ENCODE data around the gene CNIH4.

CNIH4 gene

GRCh38 chr1:224380003-224380402 lies 23.3 kb downstream of the CNIH4 start:
- H3K4me3 ChIP-seq (ENCODE audit: low read length): no peak overlapping the region
- H3K4me1 ChIP-seq (ENCODE audit: control insufficient read depth, insufficient read depth, low read length): peaks cover 24% of the 10 kb centered on the region
- no peak overlapping the region for H3K9ac ChIP-seq (ENCODE audit: low read length)
- H3K27me3 ChIP-seq (replicated peaks; ENCODE audit: control insufficient read depth, insufficient read depth, low read length): no peaks in the 10 kb centered on the region
- H3K9me3 ChIP-seq (ENCODE audit: control insufficient read depth, low read length): no peaks in the 10 kb centered on the region
- peaks cover 51% of the 10 kb centered on the region for H3K36me3 ChIP-seq (ENCODE audit: control insufficient read depth, insufficient read depth, low read length, severe bottlenecking)
- DNase-seq (ENCODE audit: low read depth): no peak

- no peak overlapping the region for H3K9ac ChIP-seq (ENCODE audit: low read length)
- H3K9me3 ChIP-seq (ENCODE audit: control insufficient read depth, low read length): no peaks in the 10 kb centered on the region
- no peak for DNase-seq (ENCODE audit: low read depth)
- H3K4me3 ChIP-seq (ENCODE audit: low read length): no peak overlapping the region
- H3K4me1 ChIP-seq (ENCODE audit: control insufficient read depth, insufficient read depth, low read length): peaks cover 22% of the 10 kb centered on the region
- H3K36me3 ChIP-seq (ENCODE audit: control insufficient read depth, insufficient read depth, low read length, severe bottlenecking): peaks cover 48% of the 10 kb centered on the region
- H3K27me3 ChIP-seq (replicated peaks; ENCODE audit: control insufficient read depth, insufficient read depth, low read length): no peaks in the 10 kb centered on the region
These were observed 25.3 kb downstream of the CNIH4 start for GRCh38 chr1:224381880-224382548.

GRCh38 chr1:224383218-224383617 lies 26.5 kb downstream of the CNIH4 start:
- H3K9ac ChIP-seq (ENCODE audit: low read length): no peak overlapping the region
- H3K9me3 ChIP-seq (ENCODE audit: control insufficient read depth, low read length): no peaks in the 10 kb centered on the region
- no peaks in the 10 kb centered on the region for H3K27me3 ChIP-seq (replicated peaks; ENCODE audit: control insufficient read depth, insufficient read depth, low read length)
- H3K4me1 ChIP-seq (ENCODE audit: control insufficient read depth, insufficient read depth, low read length): peaks cover 22% of the 10 kb centered on the region
- peaks cover 57% of the 10 kb centered on the region for H3K36me3 ChIP-seq (ENCODE audit: control insufficient read depth, insufficient read depth, low read length, severe bottlenecking)
- no peak overlapping the region for H3K4me3 ChIP-seq (ENCODE audit: low read length)
- no peak for DNase-seq (ENCODE audit: low read depth)

GRCh38 chr1:224387302-224387912 lies 30.7 kb downstream of the CNIH4 start:
- Histone ChIP-seq H3K9ac (ENCODE audit: low read length) (no peak overlapping the region), H3K9me3 (ENCODE audit: control insufficient read depth, low read length) (no peaks in the 10 kb centered on the region), H3K36me3 (ENCODE audit: control insufficient read depth, insufficient read depth, low read length, severe bottlenecking) (peaks cover 78% of the 10 kb centered on the region), H3K4me3 (ENCODE audit: low read length) (no peak overlapping the region), H3K4me1 (ENCODE audit: control insufficient read depth, insufficient read depth, low read length) (peaks cover 21% of the 10 kb centered on the region), H3K27me3 (replicated peaks; ENCODE audit: control insufficient read depth, insufficient read depth, low read length) (no peaks in the 10 kb centered on the region)
- DNase-seq (ENCODE audit: low read depth): no peak

- DNase-seq (ENCODE audit: low read depth): no peak
- no peaks in the 10 kb centered on the region for H3K9me3 ChIP-seq (ENCODE audit: control insufficient read depth, low read length)
- H3K27me3 ChIP-seq (replicated peaks; ENCODE audit: control insufficient read depth, insufficient read depth, low read length): no peaks in the 10 kb centered on the region
- H3K9ac ChIP-seq (ENCODE audit: low read length): no peak overlapping the region
- peaks cover 21% of the 10 kb centered on the region for H3K4me1 ChIP-seq (ENCODE audit: control insufficient read depth, insufficient read depth, low read length)
- H3K4me3 ChIP-seq (ENCODE audit: low read length): no peak overlapping the region
- H3K36me3 ChIP-seq (ENCODE audit: control insufficient read depth, insufficient read depth, low read length, severe bottlenecking): peaks cover 83% of the 10 kb centered on the region
These were observed 31.3 kb downstream of the CNIH4 start for GRCh38 chr1:224387943-224388342.

GRCh38 chr1:224390517-224390916 lies 33.8 kb downstream of the CNIH4 start:
- H3K9me3 ChIP-seq (ENCODE audit: control insufficient read depth, low read length): no peaks in the 10 kb centered on the region
- no peaks in the 10 kb centered on the region for H3K27me3 ChIP-seq (replicated peaks; ENCODE audit: control insufficient read depth, insufficient read depth, low read length)
- no peak overlapping the region for H3K4me3 ChIP-seq (ENCODE audit: low read length)
- H3K9ac ChIP-seq (ENCODE audit: low read length): no peak overlapping the region
- peaks cover 21% of the 10 kb centered on the region for H3K4me1 ChIP-seq (ENCODE audit: control insufficient read depth, insufficient read depth, low read length)
- no peak for DNase-seq (ENCODE audit: low read depth)
- peaks cover 97% of the 10 kb centered on the region for H3K36me3 ChIP-seq (ENCODE audit: control insufficient read depth, insufficient read depth, low read length, severe bottlenecking)

- H3K9me3 ChIP-seq (ENCODE audit: control insufficient read depth, low read length): no peaks in the 10 kb centered on the region
- peaks cover 98% of the 10 kb centered on the region for H3K36me3 ChIP-seq (ENCODE audit: control insufficient read depth, insufficient read depth, low read length, severe bottlenecking)
- no peak for DNase-seq (ENCODE audit: low read depth)
- H3K9ac ChIP-seq (ENCODE audit: low read length): no peak overlapping the region
- H3K4me3 ChIP-seq (ENCODE audit: low read length): no peak overlapping the region
- H3K4me1 ChIP-seq (ENCODE audit: control insufficient read depth, insufficient read depth, low read length): peaks cover 7% of the 10 kb centered on the region
- H3K27me3 ChIP-seq (replicated peaks; ENCODE audit: control insufficient read depth, insufficient read depth, low read length): no peaks in the 10 kb centered on the region
These were observed 36.0 kb downstream of the CNIH4 start for GRCh38 chr1:224392411-224393249.

GRCh38 chr1:224393294-224393693 lies 36.6 kb downstream of the CNIH4 start:
- Histone ChIP-seq H3K9me3 (ENCODE audit: control insufficient read depth, low read length) (no peaks in the 10 kb centered on the region), H3K36me3 (ENCODE audit: control insufficient read depth, insufficient read depth, low read length, severe bottlenecking) (peaks cover 98% of the 10 kb centered on the region), H3K4me1 (ENCODE audit: control insufficient read depth, insufficient read depth, low read length) (peaks cover under 1% of the 10 kb centered on the region), H3K9ac (ENCODE audit: low read length) (no peak overlapping the region), H3K27me3 (replicated peaks; ENCODE audit: control insufficient read depth, insufficient read depth, low read length) (no peaks in the 10 kb centered on the region), H3K4me3 (ENCODE audit: low read length) (no peak overlapping the region)
- no peak for DNase-seq (ENCODE audit: low read depth)

GRCh38 chr1:224399887-224400286 lies 43.2 kb downstream of the CNIH4 start:
- Histone ChIP-seq H3K9ac (ENCODE audit: low read length) (no peak overlapping the region), H3K4me3 (ENCODE audit: low read length) (no peak overlapping the region), H3K4me1 (ENCODE audit: control insufficient read depth, insufficient read depth, low read length) (no peaks in the 10 kb centered on the region), H3K36me3 (ENCODE audit: control insufficient read depth, insufficient read depth, low read length, severe bottlenecking) (peaks cover 99% of the 10 kb centered on the region), H3K27me3 (replicated peaks; ENCODE audit: control insufficient read depth, insufficient read depth, low read length) (no peaks in the 10 kb centered on the region), H3K9me3 (ENCODE audit: control insufficient read depth, low read length) (no peaks in the 10 kb centered on the region)
- no peak for DNase-seq (ENCODE audit: low read depth)

GRCh38 chr1:224402472-224403036 lies 45.9 kb downstream of the CNIH4 start:
- Histone ChIP-seq H3K4me3 (ENCODE audit: low read length) (no peak overlapping the region), H3K9ac (ENCODE audit: low read length) (no peak overlapping the region), H3K4me1 (ENCODE audit: control insufficient read depth, insufficient read depth, low read length) (peaks cover 15% of the 10 kb centered on the region), H3K36me3 (ENCODE audit: control insufficient read depth, insufficient read depth, low read length, severe bottlenecking) (peaks cover 93% of the 10 kb centered on the region), H3K27me3 (replicated peaks; ENCODE audit: control insufficient read depth, insufficient read depth, low read length) (no peaks in the 10 kb centered on the region), H3K9me3 (ENCODE audit: control insufficient read depth, low read length) (no peaks in the 10 kb centered on the region)
- DNase-seq (ENCODE audit: low read depth): no peak
